SHP77 treated with DMSO at 0.1 percent for 48 hours (cell line): ENCODE data around the gene KLHL24.
"Not testable (repeated sequence)": the region's sequence is repeated elsewhere in the genome, so short reads cannot be mapped to it uniquely, and the experiment has no call there.

ENCODE experiments used
- DNase-seq: peaks from one replicate; lab custom pipeline; 2025; lab: John Stamatoyannopoulos, UW

The KLHL24 gene

GRCh38 chr3:183635431-183636220 lies at the start of gene KLHL24:
Gene KLHL24 (plus strand): TSS chr3:183635623. CDS start chr3:183650357, 14,734 bp downstream.
- DNase-seq, result peak; percentile 79

GRCh38 chr3:183586477-183586876 lies 48.9 kb upstream of the KLHL24 start:
- DNase-seq, result no peak

GRCh38 chr3:183587336-183587735 lies 48.1 kb upstream of the KLHL24 start:
- no peak for DNase-seq

GRCh38 chr3:183590442-183590841 lies 45.0 kb upstream of the KLHL24 start:
- no peak for DNase-seq

- DNase-seq, result no peak
These were observed 43.4 kb upstream of the KLHL24 start for GRCh38 chr3:183591881-183592521.

GRCh38 chr3:183592821-183593220 lies 42.6 kb upstream of the KLHL24 start:
- DNase-seq, result no peak

- no peak for DNase-seq
These were observed 40.8 kb upstream of the KLHL24 start for GRCh38 chr3:183594636-183595035.

GRCh38 chr3:183597959-183598358 lies 37.5 kb upstream of the KLHL24 start:
- DNase-seq, result no peak

- not testable (repeated sequence) for DNase-seq
These were observed 24.1 kb upstream of the KLHL24 start for GRCh38 chr3:183611326-183611725.

GRCh38 chr3:183613366-183614285 lies 21.8 kb upstream of the KLHL24 start:
- DNase-seq, result no peak

GRCh38 chr3:183618542-183618941 lies 16.9 kb upstream of the KLHL24 start:
- DNase-seq, result no peak

- no peak for DNase-seq
These were observed 16.4 kb upstream of the KLHL24 start for GRCh38 chr3:183619010-183619409.

- DNase-seq, result no peak
These were observed 15.7 kb upstream of the KLHL24 start for GRCh38 chr3:183619624-183620251.

- no peak for DNase-seq
These were observed 15.2 kb upstream of the KLHL24 start for GRCh38 chr3:183620252-183620628.

GRCh38 chr3:183622473-183622872 lies 12.9 kb upstream of the KLHL24 start:
- not testable (repeated sequence) for DNase-seq

- no peak for DNase-seq
These were observed 8.4 kb upstream of the KLHL24 start for GRCh38 chr3:183626877-183627594.

- no peak for DNase-seq
These were observed 5.7 kb upstream of the KLHL24 start for GRCh38 chr3:183629546-183630301.

- DNase-seq, result no peak
These were observed 3.7 kb upstream of the KLHL24 start for GRCh38 chr3:183631715-183632114.

- DNase-seq, result not testable (repeated sequence)
These were observed 2.7 kb upstream of the KLHL24 start for GRCh38 chr3:183632725-183633124.

GRCh38 chr3:183634707-183635106 lies 716 bp upstream of the KLHL24 start:
- no peak for DNase-seq

GRCh38 chr3:183635107-183635430 lies 354 bp upstream of the KLHL24 start:
- DNase-seq, result no peak
